ENCODE results near the gene CASP8. TPM values are rescaled to one million over a fixed set of nuclear protein-coding genes. Genes with fewer than 3 reads are reported as not detected.

The CASP8 gene
- total and polyA plus RNA-seq, 2 of the 8 experiments (the other 6 are each of a cell fraction or from before 2014, with no cell fraction given), result 2.3 to 3.6 TPM

DNA sequence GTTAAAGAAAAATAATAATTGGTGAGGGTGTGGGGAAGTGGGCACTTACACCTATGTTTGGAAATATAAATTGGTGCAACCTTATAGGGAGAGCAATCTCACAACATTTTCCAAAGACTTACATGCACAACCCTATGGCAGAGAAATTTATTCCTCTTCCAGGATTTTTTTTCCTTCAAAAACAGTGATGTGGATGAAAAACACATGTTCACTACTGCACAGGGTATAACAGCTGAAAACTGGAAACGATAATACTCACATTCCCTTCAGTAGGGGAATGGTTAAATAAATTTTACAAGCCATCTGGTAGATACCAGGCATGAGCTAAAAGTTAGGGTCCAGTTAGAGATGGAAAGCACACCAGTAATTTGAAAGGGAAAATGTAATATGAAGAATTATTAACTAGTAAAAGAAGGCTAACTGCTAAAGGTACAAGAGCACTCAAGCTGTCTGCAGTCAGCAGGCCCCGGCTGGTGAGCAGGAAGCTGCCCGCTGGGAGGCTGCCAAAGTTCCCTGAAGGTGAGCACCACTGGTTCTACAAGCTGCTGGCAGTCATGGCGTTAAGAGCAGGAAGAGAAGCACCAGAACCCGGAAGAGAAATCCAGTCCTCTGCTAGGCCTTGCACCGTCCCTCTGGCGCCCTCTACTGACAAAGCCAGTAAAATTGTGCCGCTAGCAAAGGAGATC, 28.4 kb upstream of the CASP8 start (continued):
- TF ChIP-seq YY1 (IDR thresholded peaks at IDR 0.05; ENCODE audit: low read depth, low read length) (peak; percentile 84), SIN3A (conservative IDR thresholded peaks at IDR 0.05 in 1 of 2, IDR thresholded peaks at IDR 0.05 in 1 of 2; ENCODE audit: low read depth in 1 of 2, low read length in 2 of 2) (0 out of 4 replicates have a peak, but pooled peaks of 1 of the 2 experiments have one; percentile 20), POLR2A (IDR thresholded peaks at IDR 0.05; ENCODE audit: control extremely low read depth in 1 of 2, low read depth in 2 of 2, low read length in 2 of 2) (peak in 1 of 2 experiments; percentile 38; a peak in 1 of 3 replicates), ZNF274 (IDR thresholded peaks at IDR 0.05; ENCODE audit: borderline replicate concordance, extremely low read depth, low read length) (no peak), NRF1 (IDR thresholded peaks at IDR 0.05; ENCODE audit: low read depth, low read length) (no peak), SIX5 (IDR thresholded peaks at IDR 0.05; ENCODE audit: low read depth, low read length) (no peak)
- TF ChIP-seq, protein P1, sequence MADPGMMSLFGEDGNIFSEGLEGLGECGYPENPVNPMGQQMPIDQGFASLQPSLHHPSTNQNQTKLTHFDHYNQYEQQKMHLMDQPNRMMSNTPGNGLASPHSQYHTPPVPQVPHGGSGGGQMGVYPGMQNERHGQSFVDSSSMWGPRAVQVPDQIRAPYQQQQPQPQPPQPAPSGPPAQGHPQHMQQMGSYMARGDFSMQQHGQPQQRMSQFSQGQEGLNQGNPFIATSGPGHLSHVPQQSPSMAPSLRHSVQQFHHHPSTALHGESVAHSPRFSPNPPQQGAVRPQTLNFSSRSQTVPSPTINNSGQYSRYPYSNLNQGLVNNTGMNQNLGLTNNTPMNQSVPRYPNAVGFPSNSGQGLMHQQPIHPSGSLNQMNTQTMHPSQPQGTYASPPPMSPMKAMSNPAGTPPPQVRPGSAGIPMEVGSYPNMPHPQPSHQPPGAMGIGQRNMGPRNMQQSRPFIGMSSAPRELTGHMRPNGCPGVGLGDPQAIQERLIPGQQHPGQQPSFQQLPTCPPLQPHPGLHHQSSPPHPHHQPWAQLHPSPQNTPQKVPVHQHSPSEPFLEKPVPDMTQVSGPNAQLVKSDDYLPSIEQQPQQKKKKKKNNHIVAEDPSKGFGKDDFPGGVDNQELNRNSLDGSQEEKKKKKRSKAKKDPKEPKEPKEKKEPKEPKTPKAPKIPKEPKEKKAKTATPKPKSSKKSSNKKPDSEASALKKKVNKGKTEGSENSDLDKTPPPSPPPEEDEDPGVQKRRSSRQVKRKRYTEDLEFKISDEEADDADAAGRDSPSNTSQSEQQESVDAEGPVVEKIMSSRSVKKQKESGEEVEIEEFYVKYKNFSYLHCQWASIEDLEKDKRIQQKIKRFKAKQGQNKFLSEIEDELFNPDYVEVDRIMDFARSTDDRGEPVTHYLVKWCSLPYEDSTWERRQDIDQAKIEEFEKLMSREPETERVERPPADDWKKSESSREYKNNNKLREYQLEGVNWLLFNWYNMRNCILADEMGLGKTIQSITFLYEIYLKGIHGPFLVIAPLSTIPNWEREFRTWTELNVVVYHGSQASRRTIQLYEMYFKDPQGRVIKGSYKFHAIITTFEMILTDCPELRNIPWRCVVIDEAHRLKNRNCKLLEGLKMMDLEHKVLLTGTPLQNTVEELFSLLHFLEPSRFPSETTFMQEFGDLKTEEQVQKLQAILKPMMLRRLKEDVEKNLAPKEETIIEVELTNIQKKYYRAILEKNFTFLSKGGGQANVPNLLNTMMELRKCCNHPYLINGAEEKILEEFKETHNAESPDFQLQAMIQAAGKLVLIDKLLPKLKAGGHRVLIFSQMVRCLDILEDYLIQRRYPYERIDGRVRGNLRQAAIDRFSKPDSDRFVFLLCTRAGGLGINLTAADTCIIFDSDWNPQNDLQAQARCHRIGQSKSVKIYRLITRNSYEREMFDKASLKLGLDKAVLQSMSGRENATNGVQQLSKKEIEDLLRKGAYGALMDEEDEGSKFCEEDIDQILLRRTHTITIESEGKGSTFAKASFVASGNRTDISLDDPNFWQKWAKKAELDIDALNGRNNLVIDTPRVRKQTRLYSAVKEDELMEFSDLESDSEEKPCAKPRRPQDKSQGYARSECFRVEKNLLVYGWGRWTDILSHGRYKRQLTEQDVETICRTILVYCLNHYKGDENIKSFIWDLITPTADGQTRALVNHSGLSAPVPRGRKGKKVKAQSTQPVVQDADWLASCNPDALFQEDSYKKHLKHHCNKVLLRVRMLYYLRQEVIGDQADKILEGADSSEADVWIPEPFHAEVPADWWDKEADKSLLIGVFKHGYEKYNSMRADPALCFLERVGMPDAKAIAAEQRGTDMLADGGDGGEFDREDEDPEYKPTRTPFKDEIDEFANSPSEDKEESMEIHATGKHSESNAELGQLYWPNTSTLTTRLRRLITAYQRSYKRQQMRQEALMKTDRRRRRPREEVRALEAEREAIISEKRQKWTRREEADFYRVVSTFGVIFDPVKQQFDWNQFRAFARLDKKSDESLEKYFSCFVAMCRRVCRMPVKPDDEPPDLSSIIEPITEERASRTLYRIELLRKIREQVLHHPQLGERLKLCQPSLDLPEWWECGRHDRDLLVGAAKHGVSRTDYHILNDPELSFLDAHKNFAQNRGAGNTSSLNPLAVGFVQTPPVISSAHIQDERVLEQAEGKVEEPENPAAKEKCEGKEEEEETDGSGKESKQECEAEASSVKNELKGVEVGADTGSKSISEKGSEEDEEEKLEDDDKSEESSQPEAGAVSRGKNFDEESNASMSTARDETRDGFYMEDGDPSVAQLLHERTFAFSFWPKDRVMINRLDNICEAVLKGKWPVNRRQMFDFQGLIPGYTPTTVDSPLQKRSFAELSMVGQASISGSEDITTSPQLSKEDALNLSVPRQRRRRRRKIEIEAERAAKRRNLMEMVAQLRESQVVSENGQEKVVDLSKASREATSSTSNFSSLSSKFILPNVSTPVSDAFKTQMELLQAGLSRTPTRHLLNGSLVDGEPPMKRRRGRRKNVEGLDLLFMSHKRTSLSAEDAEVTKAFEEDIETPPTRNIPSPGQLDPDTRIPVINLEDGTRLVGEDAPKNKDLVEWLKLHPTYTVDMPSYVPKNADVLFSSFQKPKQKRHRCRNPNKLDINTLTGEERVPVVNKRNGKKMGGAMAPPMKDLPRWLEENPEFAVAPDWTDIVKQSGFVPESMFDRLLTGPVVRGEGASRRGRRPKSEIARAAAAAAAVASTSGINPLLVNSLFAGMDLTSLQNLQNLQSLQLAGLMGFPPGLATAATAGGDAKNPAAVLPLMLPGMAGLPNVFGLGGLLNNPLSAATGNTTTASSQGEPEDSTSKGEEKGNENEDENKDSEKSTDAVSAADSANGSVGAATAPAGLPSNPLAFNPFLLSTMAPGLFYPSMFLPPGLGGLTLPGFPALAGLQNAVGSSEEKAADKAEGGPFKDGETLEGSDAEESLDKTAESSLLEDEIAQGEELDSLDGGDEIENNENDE (IDR thresholded peaks at IDR 0.05; ENCODE audit: insufficient replicate concordance, low read length), result no peak
- TF ChIP-seq, protein P2, sequence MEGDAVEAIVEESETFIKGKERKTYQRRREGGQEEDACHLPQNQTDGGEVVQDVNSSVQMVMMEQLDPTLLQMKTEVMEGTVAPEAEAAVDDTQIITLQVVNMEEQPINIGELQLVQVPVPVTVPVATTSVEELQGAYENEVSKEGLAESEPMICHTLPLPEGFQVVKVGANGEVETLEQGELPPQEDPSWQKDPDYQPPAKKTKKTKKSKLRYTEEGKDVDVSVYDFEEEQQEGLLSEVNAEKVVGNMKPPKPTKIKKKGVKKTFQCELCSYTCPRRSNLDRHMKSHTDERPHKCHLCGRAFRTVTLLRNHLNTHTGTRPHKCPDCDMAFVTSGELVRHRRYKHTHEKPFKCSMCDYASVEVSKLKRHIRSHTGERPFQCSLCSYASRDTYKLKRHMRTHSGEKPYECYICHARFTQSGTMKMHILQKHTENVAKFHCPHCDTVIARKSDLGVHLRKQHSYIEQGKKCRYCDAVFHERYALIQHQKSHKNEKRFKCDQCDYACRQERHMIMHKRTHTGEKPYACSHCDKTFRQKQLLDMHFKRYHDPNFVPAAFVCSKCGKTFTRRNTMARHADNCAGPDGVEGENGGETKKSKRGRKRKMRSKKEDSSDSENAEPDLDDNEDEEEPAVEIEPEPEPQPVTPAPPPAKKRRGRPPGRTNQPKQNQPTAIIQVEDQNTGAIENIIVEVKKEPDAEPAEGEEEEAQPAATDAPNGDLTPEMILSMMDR (IDR thresholded peaks at IDR 0.05; ENCODE audit: control extremely low read depth in 1 of 3, insufficient read depth in 1 of 3, low read depth in 1 of 3, low read length in 3 of 3), result peak; percentile 81 to 97 (median 89)
